Testis (tissue), 2 donors: ENCODE measurements around the gene TPST1.

Source experiments
- CTCF ChIP-seq, 3 experiments: fragments of 450-650 bp in 2 of 3; fragments of 200-600 bp in 1 of 3; sonication (generic) in 1 of 3; IDR thresholded peaks; one replicate each; pipeline ENCODE4 v1.5.1; 2016 to 2019; ENCODE audit warnings: antibody characterized with exemption in 3 of 3, mild to moderate bottlenecking in 2 of 3, moderate library complexity in 1 of 3
- POLR2A ChIP-seq: fragments of 450-650 bp; IDR thresholded peaks from one replicate; pipeline ENCODE4 v1.6.1; 2017; ENCODE audit warnings: antibody characterized with exemption, mild to moderate bottlenecking, moderate library complexity

- TF ChIP-seq POLR2A (no peak), CTCF (IDR thresholded peaks at IDR 0.05) (no peak)
Measured at GRCh38 chr7:66355756-66356155, 150.6 kb downstream of the TPST1 start.
